Hepatocyte (in vitro differentiated cells): ENCODE measurements around the gene CNNM4. TPM values are rescaled to one million over a fixed set of nuclear protein-coding genes. Genes with fewer than 3 reads are reported as not detected.
"Not testable (repeated sequence)": the region's sequence is repeated elsewhere in the genome, so short reads cannot be mapped to it uniquely, and the experiment has no call there.

Experiments
- DNase-seq: peaks from one replicate; pipeline ENCODE4 v3.0.0-alpha.2; 2016; ENCODE audit warnings: low spot score
- H2AFZ ChIP-seq: fragments of 200-600 bp; sonication (generic); 2 replicates; pipeline ENCODE4 v1.6.0; 2016; ENCODE audit warnings: antibody characterized with exemption, mild to moderate bottlenecking
- H3K27ac ChIP-seq: fragments of 200-600 bp; sonication (generic); 2 replicates; pipeline ENCODE4 v1.5.1; 2016; ENCODE audit warnings: mild to moderate bottlenecking
- H3K27me3 ChIP-seq: fragments of 200-600 bp; sonication (generic); 2 replicates; pipeline ENCODE4 v1.6.1; 2016
- H3K36me3 ChIP-seq: fragments of 200-600 bp; sonication (generic); replicated peaks from 2 replicates; pipeline ENCODE4 v1.5.1; 2016; ENCODE audit warnings: low read depth; ENCODE audit not compliant: insufficient read depth
- H3K4me1 ChIP-seq: fragments of 200-600 bp; sonication (generic); 2 replicates; pipeline ENCODE4 v1.5.1; 2016; ENCODE audit warnings: mild to moderate bottlenecking, moderate library complexity; ENCODE audit not compliant: insufficient read depth
- H3K4me2 ChIP-seq: fragments of 200-600 bp; sonication (generic); 2 replicates; pipeline ENCODE4 v1.6.0; 2016
- H3K4me3 ChIP-seq: fragments of 200-600 bp; sonication (generic); 2 replicates; pipeline ENCODE4 v1.5.1; 2016; ENCODE audit warnings: mild to moderate bottlenecking
- H3K79me2 ChIP-seq: fragments of 200-600 bp; sonication (generic); 2 replicates; pipeline ENCODE4 v1.6.0; 2017; ENCODE audit warnings: mild to moderate bottlenecking
- H3K9me2 ChIP-seq: fragments of 200-600 bp; sonication (generic); replicated peaks from 2 replicates; pipeline ENCODE4 v1.6.0; 2017; ENCODE audit warnings: mild to moderate bottlenecking; ENCODE audit not compliant: insufficient read depth
- H3K9me3 ChIP-seq: fragments of 200-600 bp; sonication (generic); 2 replicates; pipeline ENCODE4 v1.5.1; 2016; ENCODE audit warnings: low read depth, mild to moderate bottlenecking
- H4K20me1 ChIP-seq: fragments of 200-600 bp; sonication (generic); 2 replicates; pipeline ENCODE4 v1.6.0; 2016; ENCODE audit warnings: mild to moderate bottlenecking; ENCODE audit not compliant: insufficient read depth, poor library complexity, severe bottlenecking
- EZH2 ChIP-seq: fragments of 200-600 bp; sonication (generic); IDR thresholded peaks from 2 replicates; pipeline ENCODE4 v1.6.1; 2016; ENCODE audit warnings: antibody characterized with exemption, mild to moderate bottlenecking, borderline replicate concordance
- EZH2phosphoT487 ChIP-seq: fragments of 200-600 bp; sonication (generic); IDR thresholded peaks from one replicate; pipeline ENCODE4 v1.6.1; 2018; ENCODE audit warnings: antibody characterized with exemption, mild to moderate bottlenecking, low read depth, moderate library complexity; ENCODE audit not compliant: unreplicated experiment, severe bottlenecking
- WGBS: methylation state at CpG from one replicate; pipeline ENCODE4 v1.1.6; 2016; ENCODE audit warnings: low lambda C conversion rate; ENCODE audit errors: missing lambda C conversion rate; 5-methylcytosine and 5-hydroxymethylcytosine counted together
- polyA plus RNA-seq: library from polyadenylated mRNA; unstranded; fragments of >200 nt; fragmentation: Nextera tagmentation; extraction: Ambion mirVana; gene quantifications from 2 replicates; pipeline ENCODE4 v1.2.1, GENCODE V29; 2016
- total RNA-seq: library from RNA; depleted of rRNA; stranded (reverse); fragments of >200 nt; gene quantifications from 2 replicates; pipeline ENCODE4 v1.2.3, GENCODE V29; 2014
- TF ChIP-seq, protein P1 (sequence below): fragments of 200-600 bp; sonication (generic); IDR thresholded peaks from 2 replicates; pipeline ENCODE4 v1.5.1; 2016; ENCODE audit warnings: antibody characterized with exemption, mild to moderate bottlenecking; ENCODE audit not compliant: poor library complexity

The CNNM4 gene
- total and polyA plus RNA-seq, 2 experiments from 2014 or later, result 8.8 to 10.8 TPM

DNA sequence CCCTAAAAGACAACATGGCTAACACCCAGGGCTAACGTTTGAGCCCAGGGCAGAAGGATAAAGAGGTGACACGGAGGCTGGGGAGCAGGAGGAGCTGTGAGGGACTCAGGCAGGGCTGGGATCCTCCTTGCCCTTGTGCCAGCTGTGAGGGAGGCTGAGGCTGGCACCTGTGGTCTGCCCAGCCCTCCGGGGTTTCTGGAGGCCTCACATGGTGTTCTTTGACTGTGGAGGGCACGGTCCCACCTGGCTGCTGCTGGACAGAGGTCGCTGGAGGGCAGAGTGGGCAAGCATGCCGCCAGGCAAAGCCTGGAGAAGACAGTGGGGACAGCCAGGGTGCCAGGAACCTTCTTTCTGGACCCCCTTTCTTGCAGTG, 28.5 kb downstream of the CNNM4 start:
- peak overlapping the region; percentile 93 for H3K27ac ChIP-seq
- DNase-seq, result no peak
- H3K4me3 ChIP-seq, result no peak overlapping the region
- no peaks in the 10 kb centered on the region for H3K27me3 ChIP-seq
- H3K36me3 ChIP-seq, result no peaks in the 10 kb centered on the region
- TF ChIP-seq EZH2phosphoT487 (no peak), EZH2 (no peak)
- TF ChIP-seq, protein P1, sequence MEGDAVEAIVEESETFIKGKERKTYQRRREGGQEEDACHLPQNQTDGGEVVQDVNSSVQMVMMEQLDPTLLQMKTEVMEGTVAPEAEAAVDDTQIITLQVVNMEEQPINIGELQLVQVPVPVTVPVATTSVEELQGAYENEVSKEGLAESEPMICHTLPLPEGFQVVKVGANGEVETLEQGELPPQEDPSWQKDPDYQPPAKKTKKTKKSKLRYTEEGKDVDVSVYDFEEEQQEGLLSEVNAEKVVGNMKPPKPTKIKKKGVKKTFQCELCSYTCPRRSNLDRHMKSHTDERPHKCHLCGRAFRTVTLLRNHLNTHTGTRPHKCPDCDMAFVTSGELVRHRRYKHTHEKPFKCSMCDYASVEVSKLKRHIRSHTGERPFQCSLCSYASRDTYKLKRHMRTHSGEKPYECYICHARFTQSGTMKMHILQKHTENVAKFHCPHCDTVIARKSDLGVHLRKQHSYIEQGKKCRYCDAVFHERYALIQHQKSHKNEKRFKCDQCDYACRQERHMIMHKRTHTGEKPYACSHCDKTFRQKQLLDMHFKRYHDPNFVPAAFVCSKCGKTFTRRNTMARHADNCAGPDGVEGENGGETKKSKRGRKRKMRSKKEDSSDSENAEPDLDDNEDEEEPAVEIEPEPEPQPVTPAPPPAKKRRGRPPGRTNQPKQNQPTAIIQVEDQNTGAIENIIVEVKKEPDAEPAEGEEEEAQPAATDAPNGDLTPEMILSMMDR, result no peak
- peaks cover 50% of the 10 kb centered on the region for H3K79me2 ChIP-seq
- H3K4me2 ChIP-seq, result peak overlapping the region; percentile 55
- H2AFZ ChIP-seq, result no peak overlapping the region
- H3K9me3 ChIP-seq, result no peaks in the 10 kb centered on the region
- H4K20me1 ChIP-seq, result no peaks in the 10 kb centered on the region
- 83% methylated on average over 6 of the region's 6 CpGs for WGBS
- peaks cover 26% of the 10 kb centered on the region for H3K4me1 ChIP-seq
- H3K9me2 ChIP-seq, result no peaks in the 10 kb centered on the region

DNA sequence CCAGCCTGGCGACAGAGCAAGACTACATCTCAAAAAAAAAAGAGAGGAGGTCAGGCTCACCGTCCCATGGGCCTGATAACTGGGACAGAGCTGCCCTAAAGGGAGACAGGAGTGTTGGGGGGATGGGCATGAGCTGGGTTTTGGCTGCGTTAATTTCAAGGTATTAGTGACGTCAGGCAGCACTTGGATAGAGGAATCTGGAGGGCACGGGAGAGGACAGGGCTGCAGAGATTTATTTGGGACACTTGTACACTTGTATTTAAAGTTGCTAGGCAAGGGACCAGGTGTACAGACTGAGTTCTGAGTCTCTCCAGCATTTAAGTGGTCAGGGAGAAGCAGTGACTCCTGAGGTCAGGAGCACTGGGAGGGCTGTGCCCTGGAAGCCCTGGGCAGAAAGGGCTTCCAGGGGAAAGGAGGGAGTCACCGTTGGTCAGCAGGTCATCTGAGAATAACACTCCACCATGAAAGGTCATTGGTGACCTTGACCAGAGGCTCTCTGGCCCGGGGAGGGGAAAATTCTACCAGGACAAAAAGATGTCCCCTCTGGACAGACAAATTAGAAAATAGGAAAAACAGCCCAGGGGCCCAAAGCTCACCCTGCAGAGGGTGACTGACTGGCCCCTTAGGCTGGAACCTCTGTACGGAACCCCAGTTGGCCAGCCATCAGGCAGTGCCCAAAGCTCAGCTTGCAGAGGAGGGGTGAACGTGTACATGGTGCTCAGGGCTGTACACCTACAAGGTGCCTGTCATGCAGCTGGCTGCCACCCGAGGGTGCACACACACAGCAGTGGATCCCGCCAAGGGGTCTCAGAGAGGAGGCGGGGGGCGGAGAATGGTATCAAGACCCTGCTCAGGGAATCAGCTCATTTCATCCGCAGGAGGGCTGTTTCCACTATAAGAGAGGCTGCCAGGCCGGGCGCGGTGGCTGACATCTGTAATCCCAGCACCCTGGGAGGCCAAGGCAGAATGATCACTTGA, 32.4 kb downstream of the CNNM4 start:
- H3K27me3 ChIP-seq, result no peaks in the 10 kb centered on the region
- 86% methylated on average over 17 of the region's 17 CpGs for WGBS
- no peak for TF ChIP-seq EZH2
- TF ChIP-seq, protein P1, result no peak
- TF ChIP-seq EZH2phosphoT487, result no peak
- no peak overlapping the region for H2AFZ ChIP-seq
- no peak overlapping the region for H3K4me3 ChIP-seq
- H3K9me3 ChIP-seq, result no peaks in the 10 kb centered on the region
- H4K20me1 ChIP-seq, result no peaks in the 10 kb centered on the region
- H3K4me1 ChIP-seq, result peaks cover 14% of the 10 kb centered on the region
- no peak overlapping the region for H3K4me2 ChIP-seq
- peaks cover 26% of the 10 kb centered on the region for H3K79me2 ChIP-seq
- H3K36me3 ChIP-seq, result no peaks in the 10 kb centered on the region
- no peaks in the 10 kb centered on the region for H3K9me2 ChIP-seq
- DNase-seq, result no peak
- no peak overlapping the region for H3K27ac ChIP-seq

DNA sequence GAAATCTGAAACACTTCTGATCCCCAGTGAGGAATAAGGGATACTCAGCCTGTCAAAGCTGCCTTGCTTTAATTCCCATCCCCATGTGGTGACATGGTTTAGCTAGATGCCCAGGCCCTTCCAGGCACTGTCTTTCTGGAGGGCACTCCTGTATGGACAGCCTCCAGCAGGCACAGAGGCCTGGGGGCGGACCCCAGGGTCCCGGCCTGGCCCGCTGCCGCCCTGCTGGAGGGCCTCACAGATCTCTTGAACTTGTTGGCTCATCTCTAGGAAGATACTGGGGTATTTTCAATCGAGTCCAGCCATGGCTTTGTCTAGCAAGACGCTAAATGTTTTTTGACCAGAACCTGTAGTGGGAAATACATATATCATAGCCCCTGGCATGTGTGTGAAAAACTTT, 34.4 kb downstream of the CNNM4 start:
- Histone ChIP-seq H3K36me3 (no peaks in the 10 kb centered on the region), H3K79me2 (peaks cover 25% of the 10 kb centered on the region), H3K4me2 (no peak overlapping the region), H4K20me1 (no peaks in the 10 kb centered on the region), H3K4me1 (no peaks in the 10 kb centered on the region), H3K4me3 (no peak overlapping the region), H2AFZ (no peak overlapping the region), H3K9me2 (no peaks in the 10 kb centered on the region), H3K9me3 (no peaks in the 10 kb centered on the region), H3K27me3 (no peaks in the 10 kb centered on the region), H3K27ac (no peak overlapping the region)
- TF ChIP-seq EZH2phosphoT487 (no peak), EZH2 (no peak)
- TF ChIP-seq, protein P1, result no peak
- no peak for DNase-seq
- 97% methylated on average over 6 of the region's 6 CpGs for WGBS

DNA sequence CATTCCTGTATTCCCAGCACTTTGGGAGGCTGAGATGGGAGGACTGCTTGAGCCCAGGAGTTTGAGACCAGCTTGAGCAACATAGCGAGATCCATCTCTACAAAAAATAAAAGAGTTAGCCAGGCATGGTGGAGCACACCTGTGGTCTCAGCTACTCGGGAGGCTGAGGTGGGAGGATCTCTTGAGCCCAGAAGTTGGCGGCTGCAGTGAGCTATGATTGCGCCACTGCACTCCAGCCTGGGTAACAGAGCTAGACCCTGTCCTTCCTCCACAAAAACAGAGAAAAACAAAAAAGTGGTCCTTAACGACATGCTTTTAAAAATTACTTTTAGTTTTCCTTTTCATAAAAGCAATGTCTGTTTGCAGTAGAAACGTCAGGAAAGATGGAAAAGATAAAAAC, 35.8 kb downstream of the CNNM4 start:
- H3K27me3 ChIP-seq, H3K27ac ChIP-seq, H3K4me1 ChIP-seq, DNase-seq, H3K36me3 ChIP-seq, H4K20me1 ChIP-seq, H3K9me2 ChIP-seq, H3K9me3 ChIP-seq, H3K4me3 ChIP-seq, H3K4me2 ChIP-seq, H2AFZ ChIP-seq: not testable (repeated sequence)
- peaks cover 11% of the 10 kb centered on the region for H3K79me2 ChIP-seq
- 90% methylated on average over 6 of the region's 6 CpGs for WGBS
